Heart right ventricle (tissue), 16 donors: ENCODE measurements around the gene DERA. TPM values are rescaled to one million over a fixed set of nuclear protein-coding genes. Genes with fewer than 3 reads are reported as not detected.

Experiments
- ATAC-seq, 8 donors: fragments of 200-7000 bp; cut with Tn5 transposase; one replicate each; pipeline ENCODE4 v1.9.1; 2020; ENCODE audit warnings: mild to moderate bottlenecking in 8 of 8, moderate library complexity in 8 of 8, moderate number of reproducible peaks in 1 of 8
- DNase-seq, 2 donors: peaks; one replicate each; pipeline ENCODE4 v3.0.0-alpha.2; 2020
- H3K27ac ChIP-seq, 10 donors: fragments of 200-600 bp; sonication (generic) in 2 of 10; one replicate each; pipeline versions ENCODE4 v1.5.0 to v1.8.0; 2020 to 2022; ENCODE audit warnings: mild to moderate bottlenecking in 3 of 10
- H3K27me3 ChIP-seq, 7 donors: fragments of 200-600 bp; one replicate each; pipeline ENCODE4 v1.8.0; 2021 to 2022; ENCODE audit warnings: mild to moderate bottlenecking in 2 of 7
- H3K36me3 ChIP-seq, 9 donors: fragments of 200-600 bp; sonication (generic) in 1 of 9; one replicate each; pipeline versions ENCODE4 v1.5.0 to v1.8.0; 2020 to 2022; ENCODE audit warnings: mild to moderate bottlenecking in 2 of 9
- H3K4me1 ChIP-seq, 9 donors: fragments of 200-600 bp; sonication (generic) in 1 of 9; one replicate each; pipeline versions ENCODE4 v1.5.0 to v1.8.0; 2020 to 2022; ENCODE audit warnings: mild to moderate bottlenecking in 4 of 9
- H3K4me3 ChIP-seq, 10 donors: fragments of 200-600 bp; sonication (generic) in 2 of 10; one replicate each; pipeline versions ENCODE4 v1.5.0 to v1.8.0; 2020 to 2022; ENCODE audit warnings: mild to moderate bottlenecking in 7 of 10, moderate library complexity in 2 of 10
- H3K9me3 ChIP-seq, 11 donors: fragments of 200-600 bp in 10 of 11; sonication (generic) in 2 of 11; one replicate each; pipeline versions ENCODE4 v1.5.0 to v1.8.0; 2013 to 2022; ENCODE audit warnings: mild to moderate bottlenecking in 2 of 11, control low read depth in 1 of 11, moderate library complexity in 1 of 11
- WGBS, 2 donors: extraction: QIAGEN DNeasy Blood & Tissue Kit; methylation state at CpG; one replicate each; pipeline ENCODE4 v1.1.7; 2013; ENCODE audit warnings: inconsistent platforms in 1 of 2; 5-methylcytosine and 5-hydroxymethylcytosine counted together
- intact Hi-C, 10 donors: fragments of 100-400 bp; cut with DNase I; formaldehyde crosslinking; loops; one replicate each; pipeline versions ENCODE4 v1.11.1 to v1.14.2; 2022
- polyA plus RNA-seq, 2 donors: library from polyadenylated mRNA; stranded (reverse); fragments of 200-250 nt; gene quantifications; one replicate each; pipeline ENCODE4 v1.2.3, GENCODE V29; 2013
- total RNA-seq, 10 donors: library from RNA; stranded (reverse); fragmentation: NEBNext Ultra II Directional in 3 of 10; extraction: Animal tissue kit (Norgen Biotek cat#: 25700) in 3 of 10; gene quantifications; one replicate each; pipeline versions ENCODE4 v1.2.1 to v1.2.4, GENCODE V29; 2021 to 2023
- TF ChIP-seq, protein P1 (sequence below), 9 donors: fragments of 200-600 bp; sonication (generic) in 2 of 9; IDR thresholded peaks; one replicate each; pipeline versions ENCODE4 v1.5.0 to v1.8.0; 2021 to 2022; ENCODE audit warnings: antibody characterized with exemption in 9 of 9, mild to moderate bottlenecking in 5 of 9, moderate library complexity in 1 of 9
- donor health status: Arrhythmogenic right ventricular cardiomyopathy.
- donor health status: ischemic (EF 13 %, LVEDD 7.1; RV severe dilation, severe dysfunction).
- donor health status: healthy with polysubstance abuse.
- donor health status: DM: no; HTN: yes; CAD: no.
- donor health status: DM: no; HTN: no; CAD: no.
- donor health status: ischemic (EF 25% LVEDD 6.9; RV normal size, moderate dysfunction).
- donor health status: ischemic (EF 25% LVEDD 5.7; RV mildly dilated, moderate dysfunction).
- donor health status: healthy.
- donor health status: DM: yes; HTN: yes; CAD: no.
- donor health status: Ischemic cardiomyopathy.
- donor health status: ischemic (EF 35%, LVEDD 5.7; RV mildly dilated, moderate dysfunction).
- donor health status: nonischemic (EF 11% LVEDD 7.7; RV severe dilation, severe dysfunction).
- donor health status: DM: yes; HTN: yes; CAD: no.
- donor health status: PGD.
- donor health status: ischemic (EF 29% LVEDD 5.4; RV normal size, mild dysfunction).
- donor health status: nonischemic (EF 23%, LVEDD 6.1; RV moderate dilation, normal function).

DERA gene
- total and polyA plus RNA-seq, 12 donors = 14.6 to 23.8 (median 19.2) TPM

DNA sequence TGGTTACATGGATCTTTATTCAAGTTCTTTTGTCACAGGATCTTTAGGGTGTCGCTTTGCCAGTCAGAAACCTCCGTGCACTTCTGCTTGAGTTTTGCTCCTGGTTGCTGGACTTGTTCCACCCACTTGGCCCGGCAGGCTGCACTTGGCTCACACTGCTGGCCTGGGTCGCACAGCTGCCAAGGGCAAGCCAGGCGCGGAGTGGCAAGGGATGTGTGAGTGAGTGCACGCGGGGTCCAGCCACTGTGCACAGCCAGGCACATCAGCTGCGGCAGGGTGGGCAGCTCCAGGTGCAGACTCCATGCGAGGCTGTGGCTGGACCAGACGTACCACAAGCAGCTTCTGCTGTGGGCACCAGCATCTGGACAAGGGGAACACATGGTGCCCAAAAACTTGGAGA, 76.6 kb downstream of the DERA start:
- Histone ChIP-seq H3K4me3 (no peak overlapping the region), H3K36me3 (peaks cover 0 to 48% (median 3%) of the 10 kb centered on the region in 9 donors), H3K9me3 (peaks cover 0 to 6% (median 0%) of the 10 kb centered on the region in 11 donors), H3K4me1 (peaks cover 0 to 19% (median 8%) of the 10 kb centered on the region in 9 donors), H3K27me3 (no peaks in the 10 kb centered on the region), H3K27ac (no peak overlapping the region)
- DNase-seq (peak; percentile 69 to 74), ATAC-seq (peak; percentile 91 to 99 (median 98))
- intact Hi-C loops = loop anchor here in 2 of 10 donors (2.0 to 10.0 kb wide), 2 partner anchors 47 to 707 kb away; no protein-coding TSS in a partner anchor
- WGBS, 2 donors = 57 to 65% methylated on average over 11 of the region's 11 CpGs
- TF ChIP-seq, protein P1, sequence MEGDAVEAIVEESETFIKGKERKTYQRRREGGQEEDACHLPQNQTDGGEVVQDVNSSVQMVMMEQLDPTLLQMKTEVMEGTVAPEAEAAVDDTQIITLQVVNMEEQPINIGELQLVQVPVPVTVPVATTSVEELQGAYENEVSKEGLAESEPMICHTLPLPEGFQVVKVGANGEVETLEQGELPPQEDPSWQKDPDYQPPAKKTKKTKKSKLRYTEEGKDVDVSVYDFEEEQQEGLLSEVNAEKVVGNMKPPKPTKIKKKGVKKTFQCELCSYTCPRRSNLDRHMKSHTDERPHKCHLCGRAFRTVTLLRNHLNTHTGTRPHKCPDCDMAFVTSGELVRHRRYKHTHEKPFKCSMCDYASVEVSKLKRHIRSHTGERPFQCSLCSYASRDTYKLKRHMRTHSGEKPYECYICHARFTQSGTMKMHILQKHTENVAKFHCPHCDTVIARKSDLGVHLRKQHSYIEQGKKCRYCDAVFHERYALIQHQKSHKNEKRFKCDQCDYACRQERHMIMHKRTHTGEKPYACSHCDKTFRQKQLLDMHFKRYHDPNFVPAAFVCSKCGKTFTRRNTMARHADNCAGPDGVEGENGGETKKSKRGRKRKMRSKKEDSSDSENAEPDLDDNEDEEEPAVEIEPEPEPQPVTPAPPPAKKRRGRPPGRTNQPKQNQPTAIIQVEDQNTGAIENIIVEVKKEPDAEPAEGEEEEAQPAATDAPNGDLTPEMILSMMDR (IDR thresholded peaks at IDR 0.05) = no peak

DNA sequence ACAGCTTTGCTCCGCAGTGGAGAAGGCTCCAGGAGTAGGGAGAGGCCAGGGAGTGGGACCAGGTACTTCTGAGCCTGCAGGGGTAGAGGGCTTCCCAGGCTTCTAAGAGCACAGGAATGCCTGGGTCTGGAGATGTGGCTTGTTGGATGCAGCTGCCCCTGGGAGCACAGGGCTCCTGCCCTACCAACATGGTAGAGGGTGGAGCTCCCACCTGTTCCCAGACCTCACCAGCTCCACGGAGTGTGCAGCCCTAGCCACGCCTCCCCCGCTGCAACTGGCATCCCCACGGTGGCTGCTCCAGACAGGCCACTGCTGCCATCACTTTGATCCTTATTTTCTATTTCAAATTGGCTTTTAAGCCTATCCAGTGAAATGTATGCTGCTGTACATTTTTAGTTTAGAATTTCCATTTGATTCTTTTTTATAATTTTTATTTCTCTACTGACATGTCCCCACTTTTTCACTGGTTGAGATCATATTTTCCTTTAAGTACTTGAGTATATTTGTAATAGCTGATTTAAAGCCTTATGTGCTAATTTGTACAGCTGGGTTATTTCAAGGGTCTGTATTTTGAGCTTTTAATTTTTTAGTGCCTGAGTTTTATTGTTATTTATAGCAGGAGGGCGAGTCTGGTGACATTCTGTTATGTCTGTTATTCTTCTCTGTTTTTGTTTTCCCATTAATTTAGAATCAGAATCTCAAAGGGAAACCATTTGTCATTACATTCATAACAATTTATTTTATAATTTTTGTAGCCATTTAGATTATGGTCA, 78.0 kb downstream of the DERA start:
- WGBS, 2 donors = 92 to 97% methylated on average over 6 of the region's 6 CpGs
- no peak for DNase-seq
- no peak for ATAC-seq
- H3K4me1 ChIP-seq = peaks cover 0 to 10% (median under 1%) of the 10 kb centered on the region in 9 donors
- no peaks in the 10 kb centered on the region for H3K27me3 ChIP-seq
- no peak overlapping the region for H3K4me3 ChIP-seq
- peaks cover 0 to 34% (median 3%) of the 10 kb centered on the region in 9 donors for H3K36me3 ChIP-seq
- H3K27ac ChIP-seq = no peak overlapping the region
- TF ChIP-seq, protein P1 (IDR thresholded peaks at IDR 0.05) = no peak
- peaks cover 0 to 6% (median 0%) of the 10 kb centered on the region in 11 donors for H3K9me3 ChIP-seq
- intact Hi-C loops = loop anchor here in 1 of 10 donors (10.0 kb wide), 1 partner anchor 706 kb away; no protein-coding TSS in a partner anchor

DNA sequence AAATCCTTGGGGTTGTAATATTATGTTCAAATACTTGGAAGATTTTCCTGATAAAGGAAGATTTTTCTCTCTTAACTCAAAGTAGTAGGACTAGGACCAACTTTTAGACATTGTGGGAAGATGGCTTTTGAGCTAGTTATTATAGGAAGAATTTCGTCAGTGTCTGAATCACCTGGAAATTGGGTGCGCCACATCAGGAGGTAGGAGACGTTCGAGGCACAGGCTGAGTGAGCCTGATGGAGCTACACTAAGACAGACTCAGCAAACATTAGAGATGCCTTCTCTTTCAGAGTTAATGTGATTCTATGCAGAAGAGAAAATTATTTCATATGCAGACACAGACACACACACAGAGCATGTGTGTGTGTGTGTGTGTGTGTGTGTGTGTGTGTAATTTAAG, 84.7 kb downstream of the DERA start:
- Histone ChIP-seq H3K4me1 (peaks cover 0 to 13% (median 3%) of the 10 kb centered on the region in 9 donors), H3K36me3 (peaks cover 0 to 10% (median 0%) of the 10 kb centered on the region in 9 donors), H3K9me3 (no peaks in the 10 kb centered on the region), H3K27me3 (no peaks in the 10 kb centered on the region), H3K4me3 (no peak overlapping the region), H3K27ac (no peak overlapping the region)
- no peak for DNase-seq
- intact Hi-C loops = no loop called here
- ATAC-seq = peak in 5 of 8 donors; percentile 8 to 29 (median 24)
- TF ChIP-seq, protein P1 (IDR thresholded peaks at IDR 0.05) = no peak
- 93 to 94% methylated on average over 4 of the region's 4 CpGs for WGBS, 2 donors

DNA sequence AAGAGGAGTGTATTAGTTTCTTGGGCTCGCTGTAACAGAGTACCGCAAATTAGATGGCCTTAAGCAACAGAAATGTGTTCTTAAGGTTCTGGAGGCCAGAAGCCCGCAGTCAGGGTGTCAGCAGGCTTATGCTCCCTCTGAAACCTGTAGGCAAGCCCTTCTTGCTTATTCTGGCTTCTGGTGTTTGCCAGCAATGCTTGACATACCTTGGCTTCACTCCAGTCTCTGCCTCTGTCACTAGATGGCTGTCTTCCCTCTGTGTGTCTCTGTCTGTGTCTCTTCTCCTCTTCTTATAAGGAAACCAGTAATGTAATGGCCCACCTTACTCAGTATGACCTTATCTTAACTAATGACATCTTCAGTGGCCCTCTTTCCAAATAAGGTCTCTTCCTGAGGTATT, 85.1 kb downstream of the DERA start:
- Histone ChIP-seq H3K4me1 (peaks cover 0 to 13% (median 3%) of the 10 kb centered on the region in 9 donors), H3K9me3 (no peaks in the 10 kb centered on the region), H3K27me3 (no peaks in the 10 kb centered on the region), H3K36me3 (peaks cover 0 to 10% (median 0%) of the 10 kb centered on the region in 9 donors), H3K27ac (no peak overlapping the region), H3K4me3 (no peak overlapping the region)
- DNase-seq (peak in 1 of 2 donors; percentile 44), ATAC-seq (peak; percentile 79 to 98 (median 88))
- TF ChIP-seq, protein P1 (IDR thresholded peaks at IDR 0.05) = peak in 6 of 9 donors; percentile 7 to 46 (median 35)
- intact Hi-C loops = no loop called here
- WGBS, 2 donors = 46 to 59% methylated on average over 3 of the region's 3 CpGs
